HEK293T (cell line): ENCODE results near the gene SYCE3.

Experiments used
- CTBP1 ChIP-seq: fragments of 450-650 bp; IDR thresholded peaks from 2 replicates; pipeline ENCODE4 v1.6.1; 2016; ENCODE audit warnings: borderline replicate concordance
- FOXA1 ChIP-seq: fragments of 450-650 bp; IDR thresholded peaks from 2 replicates; pipeline ENCODE4 v1.6.1; 2016; ENCODE audit warnings: mild to moderate bottlenecking
- FOXK2 ChIP-seq: fragments of 450-650 bp; IDR thresholded peaks from 2 replicates; pipeline ENCODE4 v1.6.1; 2016; ENCODE audit warnings: mild to moderate bottlenecking
- FOXM1 ChIP-seq: fragments of 450-650 bp; IDR thresholded peaks from 2 replicates; pipeline ENCODE4 v1.6.1; 2017; ENCODE audit warnings: mild to moderate bottlenecking, borderline replicate concordance
- HDGF ChIP-seq: fragments of 450-650 bp; IDR thresholded peaks from 2 replicates; pipeline ENCODE4 v1.6.1; 2017; ENCODE audit warnings: antibody characterized with exemption, borderline replicate concordance
- L3MBTL2 ChIP-seq: fragments of 450-650 bp; conservative IDR thresholded peaks from 2 replicates; pipeline ENCODE4 v1.6.1; 2016; ENCODE audit warnings: mild to moderate bottlenecking
- SP1 ChIP-seq: fragments of 450-650 bp; IDR thresholded peaks from 2 replicates; pipeline ENCODE4 v1.6.1; 2017
- SUZ12 ChIP-seq: fragments of 450-650 bp; IDR thresholded peaks from 2 replicates; pipeline ENCODE4 v1.6.1; 2016; ENCODE audit warnings: mild to moderate bottlenecking
- TARDBP ChIP-seq: fragments of 450-650 bp; IDR thresholded peaks from 2 replicates; pipeline ENCODE4 v1.6.1; 2016
- ZNF384 ChIP-seq: fragments of 450-650 bp; IDR thresholded peaks from 2 replicates; pipeline ENCODE4 v1.6.1; 2016

DNA sequence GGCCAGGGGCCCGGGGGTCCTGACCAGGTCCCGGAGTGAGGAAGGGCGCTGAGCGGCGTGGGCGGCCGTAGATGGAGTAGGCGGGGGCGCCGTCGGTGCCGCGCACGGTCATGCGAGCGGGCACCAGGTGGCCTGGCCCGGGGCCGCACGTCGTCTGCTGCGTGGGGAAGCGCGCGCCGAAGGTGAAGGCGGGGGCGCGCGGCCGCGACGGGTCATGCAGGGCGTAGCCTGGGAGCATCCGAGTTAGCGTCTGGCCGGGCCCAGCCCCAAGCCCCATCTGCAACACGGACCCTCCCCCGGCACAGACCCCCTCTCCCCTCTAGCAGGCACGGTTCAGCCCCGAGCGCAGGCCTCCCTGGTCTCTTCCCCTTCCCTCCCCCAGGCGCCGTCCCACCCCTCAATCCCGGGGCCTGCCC, 31.2 kb downstream of the SYCE3 start:
- no peak for TF ChIP-seq FOXA1
- TF ChIP-seq FOXM1 = no peak
- no peak for TF ChIP-seq FOXK2
- no peak for TF ChIP-seq SP1
- TF ChIP-seq HDGF = no peak
- TF ChIP-seq CTBP1 = no peak
- no peak for TF ChIP-seq ZNF384
- TF ChIP-seq TARDBP = no peak
- TF ChIP-seq SUZ12 = no peak
- no peak for TF ChIP-seq L3MBTL2
